Cardiac fibroblast (primary cell): ENCODE results near the gene ZNF444.
"Not testable (repeated sequence)": the region's sequence is repeated elsewhere in the genome, so short reads cannot be mapped to it uniquely, and the experiment has no call there.

ENCODE experiments used
- DNase-seq, 2 donors: peaks; one replicate each; pipeline versions ENCODE4 v3.0.0 to v3.0.0-alpha.2; 2010; ENCODE audit warnings: low read depth in 2 of 2
- H3K4me3 ChIP-seq, 2 donors: replicated peaks in 1 of 2; 1 replicate in 1 of 2; 2 replicates in 1 of 2; pipeline ENCODE4 v1.5.1; 2011; ENCODE audit warnings: low read depth in 2 of 2, low read length in 2 of 2, mild to moderate bottlenecking in 2 of 2, moderate library complexity in 1 of 2
- CTCF ChIP-seq: IDR thresholded peaks from one replicate; pipeline ENCODE4 v1.5.1; 2011; ENCODE audit warnings: low read depth, mild to moderate bottlenecking, low read length, inconsistent platforms

ZNF444 gene

GRCh38 chr19:56176881-56177280 lies 35.8 kb downstream of the ZNF444 start:
- no peak for DNase-seq
- no peak for TF ChIP-seq CTCF
- no peak overlapping the region for H3K4me3 ChIP-seq

GRCh38 chr19:56177564-56178243 lies 36.6 kb downstream of the ZNF444 start:
- no peak for DNase-seq
- TF ChIP-seq CTCF = no peak
- H3K4me3 ChIP-seq = no peak overlapping the region

GRCh38 chr19:56189785-56190184 lies 48.7 kb downstream of the ZNF444 start:
- TF ChIP-seq CTCF = no peak
- H3K4me3 ChIP-seq = no peak overlapping the region
- no peak for DNase-seq

GRCh38 chr19:56191115-56191514 lies 50.0 kb downstream of the ZNF444 start:
- DNase-seq = no peak
- H3K4me3 ChIP-seq = no peak overlapping the region
- TF ChIP-seq CTCF = no peak

GRCh38 chr19:56191711-56192110 lies 50.6 kb downstream of the ZNF444 start:
- no peak overlapping the region for H3K4me3 ChIP-seq
- TF ChIP-seq CTCF = no peak
- no peak for DNase-seq

GRCh38 chr19:56193981-56194640 lies 53.0 kb downstream of the ZNF444 start:
- no peak for TF ChIP-seq CTCF

GRCh38 chr19:56197646-56198045 lies 56.6 kb downstream of the ZNF444 start, which contains the start of gene ZSCAN5B:
ZSCAN5B (minus strand) TSS chr19:56197783; CDS start chr19:56193052, 4,731 bp downstream.
- H3K4me3 ChIP-seq, DNase-seq: not testable (repeated sequence)

More at GRCh38 chr19:56193981-56194640, 53.0 kb downstream of the ZNF444 start:
- no peak overlapping the region for H3K4me3 ChIP-seq
- no peak for DNase-seq
